OCI-LY7 (cell line): ENCODE data around the gene NFIA. TPM values are rescaled to one million over a fixed set of nuclear protein-coding genes. Genes with fewer than 3 reads are reported as not detected.

Experiments used
- BruUV-seq: library from RNA; stranded (reverse); fragments of 400-500 nt; replicated peaks from 2 replicates; lab custom pipeline; 2021; lab: Mats Ljungman, UMichigan
- CTCF ChIA-PET: fragments of 300-600 bp; sonication (Branson Sonifier 250); formaldehyde crosslinking; loops from one replicate; lab custom pipeline; 2022; ENCODE audit warnings: antibody characterized with exemption; ENCODE audit not compliant: unreplicated experiment; lab: Charles Lee
- POLR2A ChIA-PET: fragments of 300-600 bp; sonication (Branson Sonifier 250); formaldehyde crosslinking; loops from one replicate; lab custom pipeline; 2022; ENCODE audit warnings: antibody characterized with exemption; lab: Charles Lee
- DNase-seq: peaks from one replicate; pipeline ENCODE4 v3.0.0-alpha.2; 2015; ENCODE audit warnings: low spot score
- H2AFZ ChIP-seq: fragments of 200-600 bp; sonication (generic), shearing (Covaris generic); 2 replicates; pipeline ENCODE4 v1.6.1; 2014; ENCODE audit warnings: mild to moderate bottlenecking, antibody characterized with exemption, low read length, moderate library complexity
- H3K27ac ChIP-seq: fragments of 200-600 bp; sonication (generic); 2 replicates; pipeline ENCODE4 v1.5.1; 2014; ENCODE audit warnings: mixed run types, low read depth, mild to moderate bottlenecking, moderate library complexity, low read length, inconsistent platforms; ENCODE audit not compliant: poor library complexity, severe bottlenecking
- H3K36me3 ChIP-seq: fragments of 200-600 bp; sonication (generic); 2 replicates; pipeline ENCODE4 v1.6.1; 2014; ENCODE audit warnings: mild to moderate bottlenecking, antibody characterized with exemption, low read length, moderate library complexity, mixed read lengths; ENCODE audit not compliant: insufficient read depth
- H3K4me1 ChIP-seq: fragments of 200-600 bp; sonication (generic); 2 replicates; pipeline ENCODE4 v1.5.1; 2014; ENCODE audit warnings: mild to moderate bottlenecking, low read length; ENCODE audit not compliant: insufficient read depth, poor library complexity, severe bottlenecking
- H3K4me2 ChIP-seq: fragments of 200-600 bp; sonication (generic); 2 replicates; pipeline ENCODE4 v1.6.1; 2014; ENCODE audit warnings: mild to moderate bottlenecking, low read length
- H3K4me3 ChIP-seq: fragments of 200-600 bp; sonication (generic); 2 replicates; pipeline ENCODE4 v1.5.1; 2014; ENCODE audit warnings: mild to moderate bottlenecking, low read depth, low read length; ENCODE audit not compliant: poor library complexity, severe bottlenecking
- H3K79me2 ChIP-seq: fragments of 200-600 bp; sonication (generic); 2 replicates; pipeline ENCODE4 v1.6.1; 2016; ENCODE audit warnings: low read depth, mild to moderate bottlenecking, low read length, moderate library complexity, mixed read lengths; ENCODE audit not compliant: insufficient read depth
- H3K9me2 ChIP-seq: fragments of 200-600 bp; sonication (generic); 2 replicates; pipeline ENCODE4 v1.6.1; 2016; ENCODE audit warnings: mild to moderate bottlenecking, low read length, mixed read lengths; ENCODE audit not compliant: insufficient read depth
- H3K9me3 ChIP-seq: fragments of 200-600 bp; sonication (generic); 2 replicates; pipeline ENCODE4 v1.6.1; 2014; ENCODE audit warnings: mild to moderate bottlenecking, mixed run types, low read length, mixed read lengths
- H4K20me1 ChIP-seq: fragments of 200-600 bp; sonication (generic); 2 replicates; pipeline ENCODE4 v1.6.1; 2014; ENCODE audit warnings: mild to moderate bottlenecking, antibody characterized with exemption, low read length, moderate library complexity, mixed read lengths; ENCODE audit not compliant: insufficient read depth
- EZH2phosphoT487 ChIP-seq: fragments of 200-600 bp; sonication (generic); IDR thresholded peaks from 2 replicates; pipeline ENCODE4 v1.6.1; 2018; ENCODE audit warnings: low read depth, borderline replicate concordance, mild to moderate bottlenecking, mixed run types, antibody characterized with exemption, low read length, moderate library complexity, mixed read lengths
- intact Hi-C: fragments of 100-400 bp; cut with micrococcal nuclease; formaldehyde crosslinking; loops from one replicate; pipeline ENCODE4 v1.10.0; 2022; ENCODE audit not compliant: unreplicated experiment
- total RNA-seq, 2 experiments: library from RNA; depleted of rRNA in 1 of 2; stranded (reverse); fragments of >200 nt in 1 of 2; shearing (Covaris generic) in 1 of 2; gene quantifications; 2 replicates each; pipeline ENCODE4 v1.2.3, GENCODE V29; 2014 to 2022
- TF ChIP-seq, protein P1 (sequence below): fragments of 200-600 bp; sonication (generic); conservative IDR thresholded peaks from 2 replicates; pipeline ENCODE4 v1.5.1; 2014; ENCODE audit warnings: mild to moderate bottlenecking, antibody characterized with exemption, low read length, moderate library complexity, mixed read lengths

NFIA gene
- total RNA-seq, 2 experiments from 2014 or later: 2.8 to 18.8 TPM

DNA sequence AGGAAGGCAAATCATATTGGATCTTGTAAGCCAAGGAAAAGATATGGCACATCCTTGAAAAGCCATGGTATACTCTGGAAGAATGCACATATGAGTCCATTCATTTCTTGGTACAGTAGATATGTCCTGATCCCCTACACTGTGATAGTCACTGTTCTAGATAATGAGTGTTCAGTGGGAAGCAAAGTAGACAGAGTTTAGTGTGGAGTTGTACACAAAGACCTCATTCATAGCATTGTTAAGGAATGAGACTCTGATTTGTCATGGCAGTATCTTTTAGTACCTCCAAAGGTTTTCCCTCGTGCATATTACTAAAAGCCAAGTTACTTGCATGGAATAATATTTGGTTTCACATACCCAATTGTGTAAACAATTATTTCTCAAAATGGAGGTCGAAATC is 204.7 kb downstream of the NFIA start:
- BruUV-seq: no TSS peak
- Histone ChIP-seq H3K9me2 (no peaks in the 10 kb centered on the region), H3K27ac (no peak overlapping the region), H3K9me3 (no peaks in the 10 kb centered on the region), H3K79me2 (no peaks in the 10 kb centered on the region), H4K20me1 (no peaks in the 10 kb centered on the region), H3K4me3 (no peak overlapping the region), H3K36me3 (no peaks in the 10 kb centered on the region), H3K4me2 (no peak overlapping the region), H2AFZ (no peak overlapping the region), H3K4me1 (no peaks in the 10 kb centered on the region)
- TF ChIP-seq, protein P1, sequence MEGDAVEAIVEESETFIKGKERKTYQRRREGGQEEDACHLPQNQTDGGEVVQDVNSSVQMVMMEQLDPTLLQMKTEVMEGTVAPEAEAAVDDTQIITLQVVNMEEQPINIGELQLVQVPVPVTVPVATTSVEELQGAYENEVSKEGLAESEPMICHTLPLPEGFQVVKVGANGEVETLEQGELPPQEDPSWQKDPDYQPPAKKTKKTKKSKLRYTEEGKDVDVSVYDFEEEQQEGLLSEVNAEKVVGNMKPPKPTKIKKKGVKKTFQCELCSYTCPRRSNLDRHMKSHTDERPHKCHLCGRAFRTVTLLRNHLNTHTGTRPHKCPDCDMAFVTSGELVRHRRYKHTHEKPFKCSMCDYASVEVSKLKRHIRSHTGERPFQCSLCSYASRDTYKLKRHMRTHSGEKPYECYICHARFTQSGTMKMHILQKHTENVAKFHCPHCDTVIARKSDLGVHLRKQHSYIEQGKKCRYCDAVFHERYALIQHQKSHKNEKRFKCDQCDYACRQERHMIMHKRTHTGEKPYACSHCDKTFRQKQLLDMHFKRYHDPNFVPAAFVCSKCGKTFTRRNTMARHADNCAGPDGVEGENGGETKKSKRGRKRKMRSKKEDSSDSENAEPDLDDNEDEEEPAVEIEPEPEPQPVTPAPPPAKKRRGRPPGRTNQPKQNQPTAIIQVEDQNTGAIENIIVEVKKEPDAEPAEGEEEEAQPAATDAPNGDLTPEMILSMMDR: no peak
- TF ChIP-seq EZH2phosphoT487: no peak
- CTCF ChIA-PET: no interaction called here
- intact Hi-C loops: no loop called here
- POLR2A ChIA-PET: no interaction called here
- no peak for DNase-seq

DNA sequence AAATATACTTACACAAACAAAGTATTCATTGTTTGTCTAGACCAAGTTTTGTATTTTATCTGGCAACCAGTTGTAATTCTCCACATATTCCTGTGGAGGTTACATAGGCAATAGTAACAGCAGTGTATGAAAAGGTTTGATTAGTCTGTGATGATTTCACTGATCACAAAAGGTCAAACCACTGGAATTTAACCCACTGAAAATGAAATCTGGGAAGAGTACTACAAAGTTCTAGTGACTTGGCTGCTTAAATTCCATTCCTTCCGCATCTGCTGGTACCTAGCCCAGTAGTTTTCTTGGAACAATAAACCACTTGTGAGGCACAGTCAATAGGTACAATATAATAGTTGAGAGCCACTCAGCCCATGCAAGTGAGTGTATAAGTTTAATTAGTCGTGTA is 205.4 kb downstream of the NFIA start:
- intact Hi-C loops: no loop called here
- H3K4me3 ChIP-seq: no peak overlapping the region
- H3K9me3 ChIP-seq: no peaks in the 10 kb centered on the region
- no peaks in the 10 kb centered on the region for H4K20me1 ChIP-seq
- no TSS peak for BruUV-seq
- ChIA-PET CTCF (no interaction called here), POLR2A (no interaction called here)
- H3K27ac ChIP-seq: no peak overlapping the region
- H2AFZ ChIP-seq: no peak overlapping the region
- H3K79me2 ChIP-seq: no peaks in the 10 kb centered on the region
- no peaks in the 10 kb centered on the region for H3K36me3 ChIP-seq
- no peak for DNase-seq
- H3K4me2 ChIP-seq: no peak overlapping the region
- no peaks in the 10 kb centered on the region for H3K4me1 ChIP-seq
- H3K9me2 ChIP-seq: no peaks in the 10 kb centered on the region
- TF ChIP-seq EZH2phosphoT487: no peak
- TF ChIP-seq, protein P1: no peak

DNA sequence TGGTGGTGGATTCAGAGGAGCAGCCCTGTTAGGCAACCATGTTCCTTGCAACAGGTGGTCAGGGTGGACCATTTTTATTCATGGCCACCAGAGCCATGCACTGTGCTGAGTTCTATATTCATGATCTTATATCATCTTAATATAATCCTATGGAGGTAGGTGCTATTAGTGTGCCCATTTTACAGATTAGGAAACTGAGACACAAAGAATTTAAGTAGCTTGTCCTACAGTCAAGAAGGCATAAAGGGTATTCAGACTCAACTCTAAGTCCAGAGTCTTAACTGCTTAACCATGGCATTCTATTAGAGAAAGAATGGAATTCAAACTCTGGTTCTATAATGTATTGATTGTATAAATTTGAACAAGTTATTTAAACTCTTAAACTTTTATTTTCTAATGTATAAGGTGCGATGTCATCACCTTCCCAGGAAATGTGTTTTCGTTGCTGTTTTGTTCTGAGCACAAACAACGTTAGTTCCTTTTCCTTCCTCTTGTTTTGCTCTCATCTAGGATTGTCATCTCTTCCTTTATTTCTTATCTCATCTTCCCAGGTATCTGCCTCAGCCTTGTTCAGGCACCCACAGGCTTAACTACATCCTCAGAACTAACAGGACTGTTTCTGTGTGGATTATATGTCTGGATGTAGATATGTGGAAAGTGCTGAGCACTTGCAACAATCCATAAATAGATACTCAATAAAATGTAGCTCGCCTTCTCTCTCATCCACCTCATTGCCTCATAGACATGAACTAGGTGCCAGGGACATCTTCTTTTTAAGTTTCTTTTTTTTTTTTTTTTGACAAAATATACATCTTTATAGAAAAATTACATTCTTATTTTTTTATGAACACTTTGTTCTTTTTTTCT is 207.1 kb downstream of the NFIA start:
- ChIA-PET CTCF (no interaction called here), POLR2A (interaction anchor here (0.7 kb wide), 1 partner anchor 13 kb away, joined by 3 read pairs; no protein-coding TSS in a partner anchor)
- Histone ChIP-seq H3K36me3 (no peaks in the 10 kb centered on the region), H3K4me3 (no peak overlapping the region), H3K9me2 (no peaks in the 10 kb centered on the region), H3K9me3 (no peaks in the 10 kb centered on the region), H3K4me1 (no peaks in the 10 kb centered on the region), H2AFZ (no peak overlapping the region), H3K4me2 (no peak overlapping the region), H4K20me1 (no peaks in the 10 kb centered on the region), H3K27ac (no peak overlapping the region), H3K79me2 (no peaks in the 10 kb centered on the region)
- no TSS peak for BruUV-seq
- DNase-seq: no peak
- intact Hi-C loops: no loop called here
- TF ChIP-seq, protein P1: no peak
- TF ChIP-seq EZH2phosphoT487: no peak
